ENCODE results near the gene YIPF4. TPM values are rescaled to one million over a fixed set of nuclear protein-coding genes. Genes with fewer than 3 reads are reported as not detected.

Gene YIPF4
- total and polyA plus RNA-seq, 2 of the 4 experiments (the other 2 are of a cell fraction): 3.6 to 6.8 TPM

DNA sequence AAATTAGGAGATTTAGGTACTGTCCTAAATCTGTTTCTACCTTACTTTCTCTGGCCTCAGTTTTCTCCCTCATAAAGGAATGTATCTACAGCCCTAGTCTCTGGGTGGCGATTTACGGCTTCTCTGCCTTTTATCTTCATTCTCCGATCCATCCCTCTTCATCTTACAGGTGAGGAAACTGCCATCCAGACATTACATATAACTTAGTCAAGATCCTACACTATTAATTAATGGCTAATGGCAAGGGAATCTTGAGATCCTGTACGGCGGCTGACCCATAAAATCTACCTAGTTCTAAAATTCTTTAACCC, 386 bp upstream of the YIPF4 start:
- Histone ChIP-seq H3K18ac (ENCODE audit: low read depth, low read length) (peak overlapping the region; percentile 69; the same call in 1 of the 2 replicates), H2BK120ac (ENCODE audit: low read depth, low read length) (no peak overlapping the region), H3K9ac (ENCODE audit: low read depth, low read length) (peak overlapping the region; percentile 16; the same call in 1 of the 2 replicates), H3K14ac (replicated peaks; ENCODE audit: low read depth, low read length) (peak overlapping the region; percentile 80; the same call in 1 of the 2 replicates), H2AK5ac (ENCODE audit: low read depth, low read length) (no peak overlapping the region), H3K36me3 (ENCODE audit: control insufficient read depth, insufficient read depth, low read length) (peaks cover 9% of the 10 kb centered on the region), H3K56ac (ENCODE audit: extremely low read depth, insufficient read depth, low read length) (no peak overlapping the region), H4K91ac (ENCODE audit: insufficient read depth, low read depth, low read length) (peak overlapping the region; percentile 26; the same call in 1 of the 2 replicates), H2AFZ (replicated peaks; ENCODE audit: low read length, poor library complexity) (peak overlapping the region; percentile 45), H3K9me3 (ENCODE audit: control insufficient read depth, insufficient read depth, low read length) (no peaks in the 10 kb centered on the region), H3K4me3 (ENCODE audit: insufficient read depth, low read depth, low read length) (peak overlapping the region; percentile 80), H2BK20ac (ENCODE audit: low read depth, low read length) (no peak overlapping the region), H2AK9ac (replicated peaks; ENCODE audit: low read depth, low read length, poor library complexity) (no peak overlapping the region), H3K27ac (ENCODE audit: insufficient read depth, low read length) (no peak overlapping the region), H4K8ac (ENCODE audit: low read depth in 2 of 2, low read length in 2 of 2) (peak overlapping the region; percentile 99), H3K79me1 (ENCODE audit: low read depth in 1 of 2, low read length in 2 of 2) (peaks cover 4 to 19% of the 10 kb centered on the region in 2 experiments; a peak in 3 of 4 replicates), H3K4ac (ENCODE audit: low read depth, low read length) (peak overlapping the region; percentile 75), H4K5ac (ENCODE audit: low read depth, low read length) (peak overlapping the region; percentile 99), H2BK5ac (ENCODE audit: low read depth, low read length, poor library complexity, severe bottlenecking) (peak overlapping the region; percentile 72), H2BK15ac (ENCODE audit: low read depth, low read length) (no peak overlapping the region), H3K4me2 (ENCODE audit: low read depth, low read length) (peak overlapping the region; percentile 85), H3K9me1 (ENCODE audit: insufficient read depth, low read length) (no peaks in the 10 kb centered on the region), H3K23ac (ENCODE audit: low read depth, low read length) (no peak overlapping the region), H3K4me1 (ENCODE audit: control insufficient read depth, insufficient read depth, low read length) (0 out of 2 replicates have a peak, but pooled peaks cover 2% of the 10 kb centered on the region), H4K20me1 (ENCODE audit: insufficient read depth, low read length) (no peaks in the 10 kb centered on the region), H3K27me3 (ENCODE audit: control insufficient read depth, insufficient read depth, low read length) (no peaks in the 10 kb centered on the region)
- in situ Hi-C loops (cut with MboI; ENCODE audit: low sequenced_read_pairs) (no loop called here), dilution Hi-C loops (cut with HindIII; ENCODE audit: low sequenced_read_pairs, unreplicated experiment) (no loop called here), intact Hi-C loops (cut with micrococcal nuclease) (no loop called here)
- BruUV-seq (replicated peaks): no TSS peak
- no peak for TF ChIP-seq MAZ (IDR thresholded peaks at IDR 0.05; ENCODE audit: borderline replicate concordance, low read depth, low read length)
- TF ChIP-seq, protein P1, sequence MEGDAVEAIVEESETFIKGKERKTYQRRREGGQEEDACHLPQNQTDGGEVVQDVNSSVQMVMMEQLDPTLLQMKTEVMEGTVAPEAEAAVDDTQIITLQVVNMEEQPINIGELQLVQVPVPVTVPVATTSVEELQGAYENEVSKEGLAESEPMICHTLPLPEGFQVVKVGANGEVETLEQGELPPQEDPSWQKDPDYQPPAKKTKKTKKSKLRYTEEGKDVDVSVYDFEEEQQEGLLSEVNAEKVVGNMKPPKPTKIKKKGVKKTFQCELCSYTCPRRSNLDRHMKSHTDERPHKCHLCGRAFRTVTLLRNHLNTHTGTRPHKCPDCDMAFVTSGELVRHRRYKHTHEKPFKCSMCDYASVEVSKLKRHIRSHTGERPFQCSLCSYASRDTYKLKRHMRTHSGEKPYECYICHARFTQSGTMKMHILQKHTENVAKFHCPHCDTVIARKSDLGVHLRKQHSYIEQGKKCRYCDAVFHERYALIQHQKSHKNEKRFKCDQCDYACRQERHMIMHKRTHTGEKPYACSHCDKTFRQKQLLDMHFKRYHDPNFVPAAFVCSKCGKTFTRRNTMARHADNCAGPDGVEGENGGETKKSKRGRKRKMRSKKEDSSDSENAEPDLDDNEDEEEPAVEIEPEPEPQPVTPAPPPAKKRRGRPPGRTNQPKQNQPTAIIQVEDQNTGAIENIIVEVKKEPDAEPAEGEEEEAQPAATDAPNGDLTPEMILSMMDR (conservative IDR thresholded peaks at IDR 0.05; ENCODE audit: low read depth, low read length): no peak
- ATAC-seq (ENCODE audit: low read depth) (no peak), DNase-seq (no peak)
- WGBS, 2 experiments (ENCODE audit: extremely low coverage in 2 of 2, insufficient read length in 1 of 2): no CpG with 5 or more reads among the region's 5 CpGs
- ChIA-PET POLR2A (ENCODE audit: unreplicated experiment) (no interaction called here), CTCF (interaction anchor here (1.2 kb wide), 1 partner anchor 17 kb away, joined by 4 read pairs; no protein-coding TSS in a partner anchor)

All from IMR-90 (cell line).